HG03432 (cell line): Measurements from ENCODE around the gene SKIDA1.

Source experiments
- ATAC-seq: cut with Tn5 transposase; IDR thresholded peaks from one replicate; pipeline ENCODE4 v1.9.1; 2021; ENCODE audit warnings: mild to moderate bottlenecking, moderate library complexity; ENCODE audit not compliant: unreplicated experiment

SKIDA1 gene

GRCh38 chr10:21502348-21502740 is 23.1 kb downstream of the SKIDA1 start:
- no peak for ATAC-seq

GRCh38 chr10:21501731-21502347 is 23.6 kb downstream of the SKIDA1 start:
- ATAC-seq = no peak

- no peak for ATAC-seq
Measured at GRCh38 chr10:21501091-21501490, 24.4 kb downstream of the SKIDA1 start.

- no peak for ATAC-seq
Measured at GRCh38 chr10:21500578-21500910, 24.9 kb downstream of the SKIDA1 start.

GRCh38 chr10:21499701-21500577 is 25.5 kb downstream of the SKIDA1 start:
- no peak for ATAC-seq

GRCh38 chr10:21498986-21499385 is 26.5 kb downstream of the SKIDA1 start:
- ATAC-seq = no peak

- ATAC-seq = no peak
Measured at GRCh38 chr10:21498377-21498776, 27.1 kb downstream of the SKIDA1 start.

- ATAC-seq = no peak
Measured at GRCh38 chr10:21497177-21497807, 28.2 kb downstream of the SKIDA1 start.

- ATAC-seq = peak; percentile 64
Measured at GRCh38 chr10:21496343-21497176, 28.9 kb downstream of the SKIDA1 start.

- ATAC-seq = peak; percentile 82
Measured at GRCh38 chr10:21495752-21496342, 29.6 kb downstream of the SKIDA1 start.

GRCh38 chr10:21495002-21495751 is 30.3 kb downstream of the SKIDA1 start:
- ATAC-seq = no peak

GRCh38 chr10:21494191-21495001 is 31.1 kb downstream of the SKIDA1 start:
- ATAC-seq = no peak

GRCh38 chr10:21493784-21494183 is 31.7 kb downstream of the SKIDA1 start:
- no peak for ATAC-seq

GRCh38 chr10:21492421-21492820 is 33.1 kb downstream of the SKIDA1 start:
- no peak for ATAC-seq

GRCh38 chr10:21490711-21491105 is 34.8 kb downstream of the SKIDA1 start:
- no peak for ATAC-seq

GRCh38 chr10:21490028-21490710 is 35.3 kb downstream of the SKIDA1 start:
- no peak for ATAC-seq

- ATAC-seq = no peak
Measured at GRCh38 chr10:21488957-21489446, 36.5 kb downstream of the SKIDA1 start.

- no peak for ATAC-seq
Measured at GRCh38 chr10:21488246-21488956, 37.1 kb downstream of the SKIDA1 start.
